ENCODE data around the gene RAD51B. TPM values are rescaled to one million over a fixed set of nuclear protein-coding genes. Genes with fewer than 3 reads are reported as not detected.

The RAD51B gene
- total and polyA plus RNA-seq, 8 donors = 1.8 to 30.7 (median 15.3) TPM

- Histone ChIP-seq H3K27me3 (no peaks in the 10 kb centered on the region), H3K36me3 (no peaks in the 10 kb centered on the region), H3K4me1 (peaks cover 47 to 69% (median 57%) of the 10 kb centered on the region in 4 donors), H3K27ac (peak overlapping the region; percentile 71 to 88 (median 84)), H3K4me3 (no peak overlapping the region), H3K9me3 (peaks cover 0 to 6% (median 0%) of the 10 kb centered on the region in 4 donors)
- peak in 1 of 2 donors; percentile 72 for DNase-seq
- TF ChIP-seq POLR2AphosphoS5 (IDR thresholded peaks at IDR 0.05) (no peak), EP300 (IDR thresholded peaks at IDR 0.05) (no peak), POLR2A (IDR thresholded peaks at IDR 0.05) (no peak)
- TF ChIP-seq, protein P1, sequence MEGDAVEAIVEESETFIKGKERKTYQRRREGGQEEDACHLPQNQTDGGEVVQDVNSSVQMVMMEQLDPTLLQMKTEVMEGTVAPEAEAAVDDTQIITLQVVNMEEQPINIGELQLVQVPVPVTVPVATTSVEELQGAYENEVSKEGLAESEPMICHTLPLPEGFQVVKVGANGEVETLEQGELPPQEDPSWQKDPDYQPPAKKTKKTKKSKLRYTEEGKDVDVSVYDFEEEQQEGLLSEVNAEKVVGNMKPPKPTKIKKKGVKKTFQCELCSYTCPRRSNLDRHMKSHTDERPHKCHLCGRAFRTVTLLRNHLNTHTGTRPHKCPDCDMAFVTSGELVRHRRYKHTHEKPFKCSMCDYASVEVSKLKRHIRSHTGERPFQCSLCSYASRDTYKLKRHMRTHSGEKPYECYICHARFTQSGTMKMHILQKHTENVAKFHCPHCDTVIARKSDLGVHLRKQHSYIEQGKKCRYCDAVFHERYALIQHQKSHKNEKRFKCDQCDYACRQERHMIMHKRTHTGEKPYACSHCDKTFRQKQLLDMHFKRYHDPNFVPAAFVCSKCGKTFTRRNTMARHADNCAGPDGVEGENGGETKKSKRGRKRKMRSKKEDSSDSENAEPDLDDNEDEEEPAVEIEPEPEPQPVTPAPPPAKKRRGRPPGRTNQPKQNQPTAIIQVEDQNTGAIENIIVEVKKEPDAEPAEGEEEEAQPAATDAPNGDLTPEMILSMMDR (IDR thresholded peaks at IDR 0.05) = no peak
- intact Hi-C loops (cut with DNase I; ENCODE audit: low total_unique reads) = no loop called here
- WGBS, 5 donors = 47 to 64% (median 58%) methylated on average over 14 of the region's 14 CpGs
Measured at GRCh38 chr14:68607867-68608573, 788.4 kb downstream of the RAD51B start.

DNA sequence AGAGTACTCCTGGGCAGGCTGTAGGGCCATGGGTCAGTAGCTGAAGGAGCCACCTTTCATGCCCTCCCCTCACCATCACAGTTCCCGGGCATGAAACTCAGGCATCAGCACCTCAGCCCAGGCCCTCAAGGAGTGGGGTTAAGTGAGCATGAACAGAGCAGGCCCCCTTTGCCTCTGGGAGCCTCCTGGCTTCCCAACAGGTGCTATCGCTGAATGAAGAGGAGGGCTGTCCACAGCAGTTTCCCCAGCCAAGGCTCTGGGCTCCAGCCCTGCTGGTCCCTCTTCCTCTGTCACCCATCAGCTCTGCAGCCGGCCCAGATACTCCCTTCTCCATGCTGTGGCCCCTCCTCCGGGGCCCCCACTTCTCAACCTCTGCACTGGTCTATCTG, 789.0 kb downstream of the RAD51B start:
- peaks cover 47 to 69% (median 58%) of the 10 kb centered on the region in 4 donors for H3K4me1 ChIP-seq
- intact Hi-C loops (cut with DNase I; ENCODE audit: low total_unique reads) = no loop called here

DNA sequence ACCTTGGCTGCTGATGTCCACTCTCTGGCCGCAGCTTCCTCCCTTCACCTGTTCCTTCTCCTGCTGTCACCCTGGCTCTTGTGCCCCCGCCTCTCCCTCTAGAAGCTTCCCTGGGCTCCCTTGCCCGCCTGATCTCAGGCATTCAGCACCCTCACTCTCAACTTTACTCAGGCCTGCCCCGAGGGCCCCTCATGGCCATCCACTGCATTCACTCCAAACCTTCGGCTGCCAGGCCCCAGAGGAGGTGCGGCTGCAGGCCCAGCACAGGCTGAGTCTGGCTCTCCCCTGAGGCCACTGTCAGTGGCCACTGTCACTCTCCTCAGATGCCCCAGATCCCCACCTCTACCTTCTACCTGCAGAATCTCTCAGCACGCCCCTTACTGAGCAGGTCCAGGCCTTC, 789.4 kb downstream of the RAD51B start:
- WGBS, 5 donors = 92 to 98% (median 94%) methylated on average over 7 of the region's 7 CpGs
- intact Hi-C loops (cut with DNase I; ENCODE audit: low total_unique reads) = no loop called here
- Histone ChIP-seq H3K9me3 (peaks cover 0 to 11% (median 2%) of the 10 kb centered on the region in 4 donors), H3K4me1 (peaks cover 47 to 69% (median 58%) of the 10 kb centered on the region in 4 donors), H3K36me3 (no peaks in the 10 kb centered on the region), H3K27me3 (no peaks in the 10 kb centered on the region), H3K4me3 (no peak overlapping the region), H3K27ac (peak overlapping the region in 3 of 5 donors; percentile 72 to 85 (median 84))
- TF ChIP-seq, protein P1 (IDR thresholded peaks at IDR 0.05) = no peak
- TF ChIP-seq POLR2AphosphoS5 (IDR thresholded peaks at IDR 0.05) (no peak), EP300 (IDR thresholded peaks at IDR 0.05) (no peak), POLR2A (IDR thresholded peaks at IDR 0.05) (no peak)
- DNase-seq = no peak

More for the DNA sequence above, 789.0 kb downstream of the RAD51B start:
- no peaks in the 10 kb centered on the region for H3K27me3 ChIP-seq
- H3K9me3 ChIP-seq = peaks cover 0 to 7% (median 0%) of the 10 kb centered on the region in 4 donors
- no peak for DNase-seq
- no peaks in the 10 kb centered on the region for H3K36me3 ChIP-seq
- WGBS, 5 donors = 83 to 95% (median 86%) methylated on average over 4 of the region's 4 CpGs
- TF ChIP-seq, protein P1 (IDR thresholded peaks at IDR 0.05) = no peak
- TF ChIP-seq POLR2A (IDR thresholded peaks at IDR 0.05) (no peak), EP300 (IDR thresholded peaks at IDR 0.05) (no peak), POLR2AphosphoS5 (IDR thresholded peaks at IDR 0.05) (no peak)
- H3K27ac ChIP-seq = peak overlapping the region; percentile 71 to 88 (median 84)
- H3K4me3 ChIP-seq = no peak overlapping the region

DNA sequence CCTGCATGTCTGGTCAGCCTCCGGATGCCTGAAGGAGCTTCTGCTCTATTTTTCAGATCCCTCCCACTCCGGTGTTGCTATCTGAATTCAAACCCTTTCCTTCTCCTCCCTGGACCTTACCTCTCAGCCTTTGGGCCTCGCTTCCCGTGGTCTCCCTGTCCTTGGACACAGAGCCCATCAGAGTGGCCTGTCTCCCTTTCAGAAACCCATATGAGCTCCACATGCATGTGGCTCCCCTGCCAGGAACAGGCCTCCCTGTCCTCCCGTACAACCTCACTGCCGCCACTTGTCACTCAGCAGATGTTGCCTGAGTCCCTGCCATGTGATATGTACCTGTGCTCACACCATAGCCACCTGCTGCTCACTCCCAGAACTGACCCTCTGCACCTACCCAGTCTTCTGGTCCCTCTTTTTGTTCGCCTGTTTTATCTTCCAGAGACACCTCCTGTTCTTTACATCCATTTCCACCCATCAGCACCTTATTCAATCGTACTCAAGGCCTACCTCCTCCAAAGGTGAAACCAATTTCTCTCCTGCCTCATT, 790.7 kb downstream of the RAD51B start:
- intact Hi-C loops (cut with DNase I; ENCODE audit: low total_unique reads) = no loop called here
- TF ChIP-seq POLR2AphosphoS5 (IDR thresholded peaks at IDR 0.05) (no peak), EP300 (IDR thresholded peaks at IDR 0.05) (no peak), POLR2A (IDR thresholded peaks at IDR 0.05) (no peak)
- TF ChIP-seq, protein P1 (IDR thresholded peaks at IDR 0.05) = peak in 1 of 7 experiments; percentile 39
- no peak for DNase-seq
- Histone ChIP-seq H3K4me1 (peaks cover 47 to 69% (median 58%) of the 10 kb centered on the region in 4 donors), H3K36me3 (no peaks in the 10 kb centered on the region), H3K9me3 (peaks cover 0 to 21% (median 8%) of the 10 kb centered on the region in 4 donors), H3K27ac (peak overlapping the region in 4 of 5 donors; percentile 5 to 85 (median 74)), H3K4me3 (no peak overlapping the region), H3K27me3 (no peaks in the 10 kb centered on the region)
- WGBS, 5 donors = 69 to 90% (median 84%) methylated on average over 8 of the region's 8 CpGs
